Osteocyte (in vitro differentiated cells): Measurements from ENCODE around the gene CYP24A1. TPM values are rescaled to one million over a fixed set of nuclear protein-coding genes. Genes with fewer than 3 reads are reported as not detected.

Experiments used
- DNase-seq: peaks from one replicate; pipeline ENCODE4 v3.0.0; 2021; ENCODE audit warnings: mixed read lengths; ENCODE audit not compliant: unreplicated experiment; ENCODE audit errors: extremely low spot score
- H3K27ac Mint-ChIP-seq: one replicate; pipeline ENCODE4 v1.8.0; 2021; ENCODE audit warnings: mild to moderate bottlenecking, mixed read lengths; ENCODE audit not compliant: unreplicated experiment
- H3K27me3 Mint-ChIP-seq: one replicate; pipeline ENCODE4 v1.8.0; 2021; ENCODE audit warnings: mixed read lengths; ENCODE audit not compliant: unreplicated experiment
- H3K36me3 Mint-ChIP-seq: one replicate; pipeline ENCODE4 v1.8.0; 2021; ENCODE audit warnings: mixed read lengths; ENCODE audit not compliant: unreplicated experiment
- H3K4me1 Mint-ChIP-seq: one replicate; pipeline ENCODE4 v1.8.0; 2021; ENCODE audit warnings: mixed read lengths; ENCODE audit not compliant: unreplicated experiment
- H3K4me3 Mint-ChIP-seq: one replicate; pipeline ENCODE4 v1.8.0; 2021; ENCODE audit warnings: mild to moderate bottlenecking, moderate library complexity, mixed read lengths; ENCODE audit not compliant: unreplicated experiment
- H3K9me3 Mint-ChIP-seq: one replicate; pipeline ENCODE4 v1.8.0; 2021; ENCODE audit warnings: mixed read lengths; ENCODE audit not compliant: unreplicated experiment
- CTCF ChIP-seq: fragments of 200-600 bp; sonication (generic); IDR thresholded peaks from 2 replicates; pipeline ENCODE4 v1.5.0; 2021; ENCODE audit warnings: antibody characterized with exemption, mild to moderate bottlenecking, moderate library complexity
- total RNA-seq: library from RNA; stranded (reverse); gene quantifications from 2 replicates; pipeline ENCODE4 v1.2.1, GENCODE V29; 2021

The CYP24A1 gene
- total RNA-seq, 1 donor from 2014 or later, result not detected

GRCh38 chr20:54103762-54104600 lies 69.8 kb downstream of the CYP24A1 start:
- no peaks in the 10 kb centered on the region for H3K36me3 Mint-ChIP-seq
- peaks cover 35% of the 10 kb centered on the region for H3K27me3 Mint-ChIP-seq
- H3K27ac Mint-ChIP-seq, result no peak overlapping the region
- no peak for DNase-seq
- H3K4me3 Mint-ChIP-seq, result no peak overlapping the region
- TF ChIP-seq CTCF, result no peak
- H3K9me3 Mint-ChIP-seq, result no peaks in the 10 kb centered on the region
- H3K4me1 Mint-ChIP-seq, result no peaks in the 10 kb centered on the region

Other genes starting within 250 kb of the CYP24A1 start
- not detected in 2 replicates for gene BCAS1, start 103.4 kb downstream of the CYP24A1 start, total RNA-seq
- 18.9 and 23.5 TPM in 2 replicates for gene PFDN4, start 34.1 kb upstream of the CYP24A1 start, total RNA-seq